ENCODE results near the gene PRKCH.

Gene PRKCH

DNA sequence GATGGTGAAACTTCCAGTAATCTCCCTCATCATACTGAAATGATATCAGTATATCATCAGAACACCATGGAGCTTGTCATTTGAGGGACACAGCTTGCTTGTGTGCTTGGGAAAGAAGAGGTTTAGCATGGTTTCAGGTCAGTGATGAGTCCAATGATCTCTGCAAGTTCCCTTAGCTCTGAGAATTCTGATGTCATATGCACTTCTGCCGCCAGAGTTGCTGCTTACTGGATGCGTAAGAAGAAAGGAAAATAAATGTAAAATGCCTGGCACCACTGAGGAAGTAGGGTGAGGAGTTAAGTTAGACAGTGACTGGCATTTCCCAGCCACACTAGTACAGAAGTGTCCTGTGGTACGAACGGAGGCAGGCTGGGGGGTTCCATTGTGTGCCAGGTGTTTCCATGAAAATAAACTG is 22.6 kb downstream of the PRKCH start:
- in situ Hi-C loops (cut with HindIII; ENCODE audit: low sequenced_read_pairs): no loop called here
- no peak for DNase-seq (ENCODE audit: low read depth)
- no peak overlapping the region for H3K4me3 ChIP-seq (ENCODE audit: low read depth, low read length)
- TF ChIP-seq, protein P1, sequence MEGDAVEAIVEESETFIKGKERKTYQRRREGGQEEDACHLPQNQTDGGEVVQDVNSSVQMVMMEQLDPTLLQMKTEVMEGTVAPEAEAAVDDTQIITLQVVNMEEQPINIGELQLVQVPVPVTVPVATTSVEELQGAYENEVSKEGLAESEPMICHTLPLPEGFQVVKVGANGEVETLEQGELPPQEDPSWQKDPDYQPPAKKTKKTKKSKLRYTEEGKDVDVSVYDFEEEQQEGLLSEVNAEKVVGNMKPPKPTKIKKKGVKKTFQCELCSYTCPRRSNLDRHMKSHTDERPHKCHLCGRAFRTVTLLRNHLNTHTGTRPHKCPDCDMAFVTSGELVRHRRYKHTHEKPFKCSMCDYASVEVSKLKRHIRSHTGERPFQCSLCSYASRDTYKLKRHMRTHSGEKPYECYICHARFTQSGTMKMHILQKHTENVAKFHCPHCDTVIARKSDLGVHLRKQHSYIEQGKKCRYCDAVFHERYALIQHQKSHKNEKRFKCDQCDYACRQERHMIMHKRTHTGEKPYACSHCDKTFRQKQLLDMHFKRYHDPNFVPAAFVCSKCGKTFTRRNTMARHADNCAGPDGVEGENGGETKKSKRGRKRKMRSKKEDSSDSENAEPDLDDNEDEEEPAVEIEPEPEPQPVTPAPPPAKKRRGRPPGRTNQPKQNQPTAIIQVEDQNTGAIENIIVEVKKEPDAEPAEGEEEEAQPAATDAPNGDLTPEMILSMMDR (IDR thresholded peaks at IDR 0.05; ENCODE audit: low read depth, low read length, missing control alignments): no peak

DNA sequence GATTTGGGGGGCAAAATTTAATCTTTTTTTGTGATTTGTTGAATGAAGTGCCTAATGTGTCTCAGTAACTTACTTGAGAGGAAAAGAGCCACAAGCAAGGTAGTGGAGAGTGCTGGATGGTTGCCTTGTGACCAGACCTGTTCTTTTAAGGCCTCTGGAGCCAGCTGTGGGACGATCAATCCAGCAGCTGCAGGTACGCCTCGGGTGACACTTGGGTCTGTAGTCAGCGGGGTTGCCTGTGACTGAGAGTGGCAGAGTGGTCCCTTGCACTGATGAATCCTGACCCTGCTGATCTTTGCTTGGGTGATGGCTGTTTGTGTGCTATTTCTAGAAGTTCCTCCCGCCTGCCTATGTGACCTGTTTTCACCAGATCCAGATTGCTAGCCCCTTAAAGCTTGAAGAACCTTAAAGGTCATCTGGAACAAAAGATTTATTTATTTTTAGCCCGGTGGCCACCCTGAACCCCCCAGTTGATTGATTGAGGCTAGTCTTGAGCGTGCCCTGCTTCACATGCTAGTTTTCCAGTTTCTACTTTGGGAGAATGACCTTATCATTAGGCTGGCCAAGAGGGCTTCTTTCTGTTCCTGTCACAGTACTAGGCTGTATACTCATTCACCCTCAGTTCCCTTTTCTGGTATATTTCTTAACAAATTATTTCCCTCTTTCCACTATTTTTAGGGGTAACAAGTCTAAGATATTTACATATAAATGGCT is 23.2 kb downstream of the PRKCH start:
- in situ Hi-C loops (cut with HindIII; ENCODE audit: low sequenced_read_pairs): loop anchor here (5.0 kb wide), 1 partner anchor 38 kb away; no protein-coding TSS in a partner anchor
- H3K4me3 ChIP-seq (ENCODE audit: low read depth, low read length): no peak overlapping the region
- no peak for DNase-seq (ENCODE audit: low read depth)
- TF ChIP-seq, protein P1 (IDR thresholded peaks at IDR 0.05; ENCODE audit: low read depth, low read length, missing control alignments): no peak

DNA sequence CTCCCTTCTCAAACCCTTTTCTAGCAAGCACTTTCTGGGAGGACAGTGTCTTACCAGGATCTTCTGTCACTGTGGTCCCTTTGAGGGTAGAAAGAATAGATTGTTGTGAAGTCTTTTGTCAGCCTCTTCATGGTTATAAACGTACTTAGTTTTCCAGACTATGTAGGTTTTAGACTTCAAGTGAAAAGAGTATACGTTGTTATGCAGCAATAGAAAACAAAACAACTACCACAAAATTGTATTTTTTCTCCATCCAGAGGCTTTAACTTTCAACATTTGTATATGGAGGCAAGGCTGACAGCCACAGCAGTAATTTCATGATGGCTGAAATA is 23.7 kb downstream of the PRKCH start:
- in situ Hi-C loops (cut with HindIII; ENCODE audit: low sequenced_read_pairs): loop anchor here (5.0 kb wide), 1 partner anchor 37 kb away; no protein-coding TSS in a partner anchor
- TF ChIP-seq, protein P1 (IDR thresholded peaks at IDR 0.05; ENCODE audit: low read depth, low read length, missing control alignments): no peak
- no peak for DNase-seq (ENCODE audit: low read depth)
- no peak overlapping the region for H3K4me3 ChIP-seq (ENCODE audit: low read depth, low read length)

DNA sequence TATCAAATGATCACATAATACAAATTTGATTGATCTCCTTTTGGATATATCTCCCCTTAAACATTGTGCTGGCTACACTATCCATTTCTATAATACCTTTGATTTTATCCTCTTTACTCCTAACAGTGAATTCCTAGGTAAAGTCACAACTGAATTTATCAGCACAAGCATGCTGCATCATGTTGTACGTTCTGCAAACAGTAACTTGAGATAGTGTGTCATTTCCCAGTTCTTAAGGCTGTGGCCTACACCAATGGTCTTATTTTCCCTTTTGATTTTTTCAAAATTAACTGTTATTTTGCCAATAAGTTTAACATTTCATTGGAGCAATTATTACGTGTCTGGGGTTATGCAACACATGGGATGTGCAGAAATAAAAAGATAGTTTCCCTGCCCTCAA is 24.8 kb downstream of the PRKCH start:
- in situ Hi-C loops (cut with HindIII; ENCODE audit: low sequenced_read_pairs): loop anchor here (5.0 kb wide), 1 partner anchor 36 kb away; no protein-coding TSS in a partner anchor
- no peak for DNase-seq (ENCODE audit: low read depth)
- H3K4me3 ChIP-seq (ENCODE audit: low read depth, low read length): no peak overlapping the region
- TF ChIP-seq, protein P1 (IDR thresholded peaks at IDR 0.05; ENCODE audit: low read depth, low read length, missing control alignments): no peak

DNA sequence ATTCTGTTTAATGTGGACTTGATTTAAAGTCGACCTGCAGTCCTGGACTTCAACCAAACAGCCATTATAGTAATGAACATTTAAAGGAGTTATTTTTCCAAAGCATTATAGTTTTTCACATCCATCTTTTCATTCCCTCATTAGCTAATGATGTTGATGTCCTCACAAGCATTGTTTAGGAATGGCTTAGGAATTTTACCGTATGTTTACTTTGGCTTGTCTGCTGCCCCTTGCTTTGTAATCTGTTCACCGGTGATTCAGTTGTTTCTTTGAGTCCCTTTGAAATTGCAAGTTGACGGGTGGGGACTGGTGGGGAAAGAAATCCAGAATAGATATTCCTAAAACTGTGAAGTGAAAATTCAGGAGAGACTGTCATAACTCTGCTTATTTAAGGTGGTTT is 25.4 kb downstream of the PRKCH start:
- in situ Hi-C loops (cut with HindIII; ENCODE audit: low sequenced_read_pairs): loop anchor here (5.0 kb wide), 1 partner anchor 36 kb away; no protein-coding TSS in a partner anchor
- TF ChIP-seq, protein P1 (IDR thresholded peaks at IDR 0.05; ENCODE audit: low read depth, low read length, missing control alignments): no peak
- no peak for DNase-seq (ENCODE audit: low read depth)
- H3K4me3 ChIP-seq (ENCODE audit: low read depth, low read length): no peak overlapping the region

DNA sequence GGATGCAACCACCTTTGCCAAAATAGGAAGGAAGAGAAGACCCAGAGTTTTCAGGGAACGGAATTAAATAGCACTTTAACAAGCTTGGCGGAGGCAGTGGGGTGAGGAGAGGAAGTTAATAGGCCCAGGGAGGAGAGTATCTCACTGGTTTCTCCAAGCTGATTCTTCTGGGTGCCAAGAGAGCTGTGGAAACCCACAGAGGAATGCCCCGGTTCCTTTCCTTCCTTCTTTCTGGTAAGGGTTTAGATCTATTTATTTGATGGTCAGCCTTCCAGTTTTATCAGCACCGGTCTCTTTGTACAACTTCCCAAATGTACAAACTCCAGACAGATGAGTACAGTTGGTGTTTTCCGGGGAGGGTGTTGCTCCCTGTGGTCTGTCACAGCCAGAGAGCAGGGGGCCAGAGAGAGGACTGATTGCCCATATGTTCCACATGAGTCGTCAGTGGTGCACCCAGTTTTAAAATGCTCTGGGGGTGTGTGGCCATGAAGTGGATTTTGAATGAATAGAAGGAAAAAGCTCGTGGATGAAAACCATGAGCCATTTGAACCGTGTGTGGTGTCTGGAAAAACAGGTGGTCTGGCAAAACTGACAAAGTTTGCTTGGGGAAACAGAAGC is 26.6 kb downstream of the PRKCH start:
- no peak for DNase-seq (ENCODE audit: low read depth)
- in situ Hi-C loops (cut with HindIII; ENCODE audit: low sequenced_read_pairs): loop anchor here (5.0 kb wide), 1 partner anchor 34 kb away; no protein-coding TSS in a partner anchor
- TF ChIP-seq, protein P1 (IDR thresholded peaks at IDR 0.05; ENCODE audit: low read depth, low read length, missing control alignments): no peak
- no peak overlapping the region for H3K4me3 ChIP-seq (ENCODE audit: low read depth, low read length)

Data from astrocyte of the cerebellum (primary cell).